AG04450 (cell line): ENCODE data around the gene FOXO3. TPM values are rescaled to one million over a fixed set of nuclear protein-coding genes. Genes with fewer than 3 reads are reported as not detected.

Experiments used
- CTCF ChIA-PET: fragments of 300-600, 350-600 bp; formaldehyde crosslinking; extraction: SDS; loops from one replicate; lab custom pipeline; 2022; ENCODE audit warnings: antibody characterized with exemption, inconsistent platforms; lab: Charles Lee
- POLR2A ChIA-PET: fragments of 350-600 bp; formaldehyde crosslinking; extraction: SDS; loops from one replicate; lab custom pipeline; 2021; ENCODE audit warnings: antibody characterized with exemption, inconsistent platforms; lab: Yijun Ruan, JAX
- DNase-seq: peaks from one replicate; pipeline ENCODE4 v3.0.0-alpha.2; 2011; ENCODE audit warnings: low read depth, low spot score
- H3K27ac ChIP-seq: one replicate; pipeline ENCODE4 v1.5.1; 2012; ENCODE audit warnings: low read depth, low read length, control low read depth
- H3K27me3 ChIP-seq: one replicate; pipeline ENCODE4 v1.6.0; 2012; ENCODE audit warnings: low read length; ENCODE audit not compliant: control insufficient read depth, insufficient read depth
- H3K4me3 ChIP-seq: 2 replicates; pipeline ENCODE4 v1.5.1; 2011; ENCODE audit warnings: mild to moderate bottlenecking, low read depth, low read length, control low read depth
- H3K9me3 ChIP-seq: 2 replicates; pipeline ENCODE4 v1.5.1; 2012; ENCODE audit warnings: low read length; ENCODE audit not compliant: control insufficient read depth, insufficient read depth
- CTCF ChIP-seq: IDR thresholded peaks from 2 replicates; pipeline ENCODE4 v1.5.1; 2011; ENCODE audit warnings: low read depth, low read length, control low read depth, inconsistent platforms
- polyA plus RNA-seq: library from polyadenylated mRNA; depleted of rRNA; stranded (reverse); fragments of >200 nt; gene quantifications from 2 replicates; pipeline ENCODE4 v1.2.3, GENCODE V29; 2011
- small RNA-seq: library from RNA; depleted of rRNA; stranded (forward); fragments of <200 nt; gene quantifications from one replicate; pipeline ENCODE3, GENCODE V24; 2012; ENCODE audit warnings: low read depth; ENCODE audit not compliant: insufficient read length

FOXO3 gene
- polyA plus RNA-seq, 1 experiment: 32.7 TPM

DNA sequence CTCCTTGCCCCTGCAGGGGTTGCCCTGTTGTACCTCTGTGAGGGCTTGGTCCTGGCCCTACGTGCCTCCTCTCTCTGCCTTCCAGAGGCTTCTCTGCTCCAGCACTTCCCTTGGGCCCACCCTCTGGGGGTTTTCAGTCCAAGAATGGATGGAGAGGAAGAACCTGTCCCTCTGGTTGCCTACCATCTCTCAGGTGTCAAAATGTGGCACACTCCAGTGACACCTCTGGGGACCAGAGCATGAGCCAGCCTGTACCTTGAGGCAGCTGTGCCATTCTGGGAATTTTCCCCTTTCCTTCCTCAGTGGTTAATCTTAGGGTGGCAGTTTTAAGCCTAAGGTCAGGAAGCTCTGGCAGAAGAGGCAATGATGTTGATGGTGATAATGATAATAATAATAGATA lies 172.3 kb downstream of the FOXO3 start:
- ChIA-PET CTCF (no interaction called here), POLR2A (no interaction called here)
- Histone ChIP-seq H3K27me3 (no peaks in the 10 kb centered on the region), H3K27ac (no peak overlapping the region), H3K4me3 (no peak overlapping the region), H3K9me3 (no peaks in the 10 kb centered on the region)
- no peak for DNase-seq
- no peak for TF ChIP-seq CTCF

DNA sequence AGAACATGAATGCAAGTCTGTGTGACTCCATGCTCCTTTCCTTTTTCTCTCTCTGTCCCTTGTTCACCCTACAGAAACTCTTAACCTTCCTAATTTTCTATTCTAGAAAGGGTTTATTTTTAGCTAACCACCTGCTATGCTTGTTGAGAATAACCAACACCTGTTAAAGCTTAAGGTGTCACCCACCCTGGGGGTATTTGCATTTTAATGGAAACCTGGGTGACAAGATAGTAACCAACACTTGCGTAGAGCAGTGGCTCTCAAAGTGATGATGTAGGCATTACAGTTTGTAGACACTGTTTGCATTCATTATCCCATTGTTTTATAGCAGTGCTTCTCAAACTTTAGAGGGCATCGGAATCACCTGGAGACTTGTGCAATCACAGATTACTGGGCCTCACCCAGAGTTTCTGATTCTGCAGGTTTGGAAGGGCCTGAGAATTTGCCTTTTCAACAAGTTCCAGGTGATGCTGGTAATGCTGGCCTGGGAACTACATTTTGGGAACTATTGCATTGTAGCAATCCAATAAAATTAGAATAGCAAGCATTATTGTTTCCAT lies 173.1 kb downstream of the FOXO3 start:
- DNase-seq: no peak
- no peak overlapping the region for H3K4me3 ChIP-seq
- POLR2A ChIA-PET: no interaction called here
- CTCF ChIA-PET: no interaction called here
- H3K27me3 ChIP-seq: no peaks in the 10 kb centered on the region
- no peak overlapping the region for H3K27ac ChIP-seq
- H3K9me3 ChIP-seq: no peaks in the 10 kb centered on the region
- no peak for TF ChIP-seq CTCF

Small RNAs within 50 kb of the gene (small RNA-seq; reads per million reads assigned to genes)
- gene AL391646.1: not detected
- gene SUMO2P8: not detected
